Non-pigmented ciliary epithelial cell (primary cell): ENCODE measurements around the gene UNC93A.
"Not testable (repeated sequence)": the region's sequence is repeated elsewhere in the genome, so short reads cannot be mapped to it uniquely, and the experiment has no call there.

ENCODE experiments used
- DNase-seq: peaks from one replicate; pipeline ENCODE4 v3.0.0-alpha.2; 2010; ENCODE audit warnings: low read depth

UNC93A gene

GRCh38 chr6:167270499-167271311 is 20.4 kb upstream of the UNC93A start:
- no peak for DNase-seq

DNA sequence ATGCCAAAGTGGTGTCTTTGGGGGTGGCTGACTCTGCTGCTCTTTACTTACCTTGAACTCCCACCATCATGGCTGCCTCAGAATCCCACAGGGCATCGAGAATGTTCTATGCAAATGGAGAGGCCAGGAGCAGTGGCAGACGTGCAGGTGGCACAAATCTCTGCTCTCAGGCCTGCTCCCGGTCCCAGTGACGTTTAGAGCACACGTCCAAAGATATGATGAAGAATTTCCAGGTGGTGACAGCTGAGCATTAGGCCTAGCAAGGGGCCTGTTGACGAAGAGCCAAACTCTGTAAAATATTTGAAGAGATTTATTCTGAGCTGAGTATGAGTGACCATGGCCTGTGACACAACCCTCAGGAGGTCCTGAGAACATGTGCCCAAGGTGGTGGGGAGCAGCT is 19.0 kb upstream of the UNC93A start:
- DNase-seq, result no peak

DNA sequence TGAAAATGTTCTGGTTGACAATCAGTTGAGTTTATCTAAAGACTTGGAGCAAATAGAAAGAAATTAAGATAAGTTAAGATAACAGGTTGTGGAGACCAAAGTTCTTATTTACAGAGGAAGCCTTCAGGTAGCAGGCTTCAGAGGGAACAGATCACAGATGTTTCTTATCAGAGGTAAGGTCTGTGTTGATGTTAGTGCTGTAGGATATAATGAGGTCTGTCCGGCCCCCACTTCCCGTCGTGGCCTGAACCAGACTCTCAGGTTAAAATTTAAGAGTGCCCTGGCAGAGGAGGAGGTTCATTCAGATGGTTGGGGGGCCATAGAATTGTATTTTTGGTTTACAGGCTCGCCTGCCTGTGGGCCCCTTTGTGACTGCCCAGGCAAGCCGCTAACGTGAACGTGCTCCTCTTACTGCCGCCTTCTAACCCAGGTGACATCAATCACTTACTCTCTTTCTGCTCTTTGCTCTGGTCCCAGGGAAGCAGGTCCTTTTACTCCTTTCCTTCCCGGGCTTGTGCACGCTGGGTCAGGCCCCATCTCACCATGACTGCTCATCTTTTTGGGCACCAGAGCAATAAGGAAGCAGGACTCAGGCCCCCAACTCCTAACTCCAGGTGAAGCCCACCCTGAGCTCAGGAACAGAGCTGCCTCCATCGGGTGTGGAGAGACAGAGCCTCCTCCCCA is 18.3 kb upstream of the UNC93A start:
- DNase-seq, result no peak

DNA sequence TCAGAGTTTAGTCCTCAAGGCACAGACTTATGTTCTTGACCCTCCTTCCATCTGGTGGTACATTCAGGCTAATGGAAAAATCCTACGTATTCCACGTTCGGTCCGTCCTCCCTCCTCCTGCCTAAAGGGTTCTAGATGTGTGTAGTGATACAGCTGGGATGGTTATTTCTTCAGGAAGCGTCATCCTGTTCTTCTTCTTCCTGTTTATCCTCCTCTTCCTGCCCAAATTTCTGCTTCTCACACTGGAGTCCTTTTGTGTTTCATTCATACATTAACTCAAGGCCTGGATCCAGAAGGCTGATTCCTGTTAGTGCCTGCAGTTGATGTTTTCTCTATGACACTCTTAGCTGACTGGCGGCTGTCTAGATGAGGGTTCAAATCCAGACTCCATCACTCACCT is 16.8 kb upstream of the UNC93A start:
- DNase-seq, result no peak

- no peak for DNase-seq
Measured at GRCh38 chr6:167275001-167275400, 16.1 kb upstream of the UNC93A start.

DNA sequence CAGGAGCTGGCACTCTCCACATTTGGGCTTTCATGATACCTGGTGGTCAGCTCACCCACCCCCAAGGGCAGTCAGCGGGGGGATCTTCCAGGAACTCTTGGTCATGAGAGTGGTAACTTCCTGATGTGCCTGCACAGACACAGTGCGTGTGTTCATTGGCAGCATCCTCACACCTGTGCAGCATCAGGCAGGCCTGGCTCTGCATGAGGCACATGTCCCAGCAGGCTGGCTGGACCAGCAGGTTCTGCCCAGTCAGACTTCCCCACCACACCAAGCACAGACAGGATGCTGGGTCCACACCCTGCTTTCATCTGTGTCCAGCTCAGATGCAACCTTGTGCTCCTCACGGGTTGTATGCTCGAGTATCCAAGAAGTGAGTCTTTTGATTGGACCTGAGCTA is 15.7 kb upstream of the UNC93A start:
- no peak for DNase-seq

DNA sequence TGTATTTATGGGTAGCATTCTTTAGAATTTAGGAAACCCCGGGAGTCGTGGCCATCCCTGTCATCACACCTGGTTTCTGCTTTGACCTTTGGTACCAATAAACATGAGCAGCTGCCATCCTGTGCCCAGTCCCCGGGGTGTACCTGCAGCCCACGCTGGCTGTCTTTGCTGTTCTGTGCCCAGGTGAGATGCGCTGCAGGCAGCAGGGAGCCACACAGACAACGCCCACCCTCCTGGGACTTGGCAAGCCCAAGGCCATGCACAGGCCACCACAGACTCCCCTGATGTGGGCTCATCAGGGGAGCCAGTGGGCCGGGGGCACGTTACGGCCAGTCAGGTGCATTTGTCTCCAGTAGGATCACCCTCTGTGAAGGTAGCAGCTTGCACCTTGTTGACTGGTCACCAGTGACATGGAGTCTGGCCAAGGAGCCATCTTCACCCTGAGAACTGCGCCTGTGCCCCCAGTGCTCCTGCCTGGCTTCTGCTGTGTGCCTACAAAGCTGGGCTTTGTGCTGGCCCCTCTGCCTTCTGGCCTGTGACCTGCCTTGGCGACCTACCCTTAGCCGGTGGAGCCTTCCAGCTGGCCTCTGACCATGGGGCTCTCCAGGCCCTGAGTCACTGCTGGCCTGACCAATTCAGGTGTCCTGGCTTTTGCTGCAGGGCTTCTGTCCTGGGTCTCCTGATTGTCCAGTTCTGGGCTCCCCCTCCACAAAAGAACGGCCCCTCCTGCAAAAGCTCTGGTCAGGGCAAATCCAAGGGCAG is 14.2 kb upstream of the UNC93A start:
- DNase-seq, result no peak

GRCh38 chr6:167278173-167278940 is 12.8 kb upstream of the UNC93A start:
- DNase-seq, result not testable (repeated sequence)

GRCh38 chr6:167279766-167280446 is 11.2 kb upstream of the UNC93A start:
- DNase-seq, result no peak

DNA sequence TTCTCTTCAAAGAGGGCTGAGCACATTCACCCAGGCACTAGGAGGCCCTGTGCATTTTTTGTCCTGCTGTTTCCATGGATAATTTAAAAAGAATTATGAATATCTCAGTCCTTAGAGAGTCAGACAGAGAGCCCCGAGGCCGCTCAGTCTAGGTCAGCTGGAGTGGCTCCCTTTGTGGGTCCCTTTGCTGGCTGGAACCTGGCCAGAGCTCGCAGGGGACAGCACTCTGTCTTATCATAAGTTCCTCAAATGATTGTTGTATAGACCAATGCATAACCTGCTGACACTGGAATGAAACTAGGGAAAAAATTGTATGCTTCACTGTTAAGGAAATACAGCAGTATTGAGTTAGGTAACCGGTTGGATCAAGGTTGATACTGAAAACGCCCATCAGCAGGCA is 10.6 kb upstream of the UNC93A start:
- DNase-seq, result not testable (repeated sequence)

DNA sequence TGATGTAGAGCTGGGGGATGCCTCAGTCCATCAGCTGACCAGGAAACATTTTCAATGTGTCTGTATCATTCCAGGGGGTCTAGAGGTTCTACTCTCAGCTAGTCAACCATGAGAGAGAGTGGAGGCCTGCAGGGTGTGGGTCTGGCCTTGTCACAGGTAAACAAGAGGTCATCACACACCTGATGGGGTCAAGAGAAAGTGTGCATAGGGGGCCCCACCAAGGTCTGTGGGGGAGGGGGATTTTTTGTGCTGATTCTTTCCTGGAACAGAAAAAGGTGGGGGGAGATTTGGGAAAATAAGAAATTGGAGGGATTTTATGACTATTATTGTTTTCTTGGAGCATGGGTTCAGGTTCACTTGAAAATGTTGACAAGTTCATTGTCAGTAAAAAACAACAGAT is 8.9 kb upstream of the UNC93A start:
- no peak for DNase-seq

DNA sequence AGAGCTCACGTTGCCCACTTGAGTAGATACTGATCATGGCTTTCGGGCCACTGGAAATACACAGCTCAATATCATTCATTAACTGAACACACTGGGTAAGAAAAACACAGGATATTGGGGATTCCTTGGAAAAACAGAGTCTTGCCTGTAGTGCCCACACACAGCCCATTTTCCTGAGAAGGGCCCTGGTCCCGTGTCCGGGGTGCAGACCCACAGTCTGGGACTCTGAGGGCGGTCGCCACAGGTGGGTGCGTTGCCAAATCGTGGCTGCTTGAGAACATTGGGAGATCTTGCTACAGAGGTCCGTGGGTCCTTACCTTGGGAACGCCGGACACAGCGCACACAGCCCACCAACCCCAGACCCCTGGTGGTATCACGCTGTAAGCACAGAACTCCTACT is 6.5 kb upstream of the UNC93A start:
- DNase-seq, result not testable (repeated sequence)

GRCh38 chr6:167285077-167285770 is 5.9 kb upstream of the UNC93A start:
- no peak for DNase-seq

DNA sequence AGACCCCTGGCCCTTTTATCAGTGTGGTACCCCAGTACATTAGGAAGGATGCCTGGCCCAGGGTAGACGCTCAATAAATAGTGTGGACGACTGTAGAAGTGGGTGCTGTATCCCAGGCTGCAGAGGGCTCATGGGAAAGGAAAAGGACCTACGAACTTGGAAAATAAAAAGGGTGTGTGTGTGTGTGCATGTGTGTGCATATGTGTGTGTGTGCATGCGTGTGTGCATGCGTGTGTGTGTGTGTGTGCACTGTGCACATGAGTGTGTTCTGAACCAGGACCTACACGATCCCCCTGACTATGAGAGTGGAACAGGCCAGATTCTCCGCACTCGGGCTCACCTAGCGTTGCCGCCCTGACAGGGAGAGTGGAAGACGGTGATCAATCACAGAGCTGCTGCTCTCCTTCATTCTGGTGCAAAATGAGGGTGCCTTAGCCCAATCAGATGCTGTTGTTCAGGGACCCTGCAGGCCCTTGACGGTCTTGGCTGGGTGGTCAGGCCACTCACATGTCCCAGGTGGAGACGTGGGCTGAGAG is 3.5 kb upstream of the UNC93A start:
- DNase-seq, result no peak

DNA sequence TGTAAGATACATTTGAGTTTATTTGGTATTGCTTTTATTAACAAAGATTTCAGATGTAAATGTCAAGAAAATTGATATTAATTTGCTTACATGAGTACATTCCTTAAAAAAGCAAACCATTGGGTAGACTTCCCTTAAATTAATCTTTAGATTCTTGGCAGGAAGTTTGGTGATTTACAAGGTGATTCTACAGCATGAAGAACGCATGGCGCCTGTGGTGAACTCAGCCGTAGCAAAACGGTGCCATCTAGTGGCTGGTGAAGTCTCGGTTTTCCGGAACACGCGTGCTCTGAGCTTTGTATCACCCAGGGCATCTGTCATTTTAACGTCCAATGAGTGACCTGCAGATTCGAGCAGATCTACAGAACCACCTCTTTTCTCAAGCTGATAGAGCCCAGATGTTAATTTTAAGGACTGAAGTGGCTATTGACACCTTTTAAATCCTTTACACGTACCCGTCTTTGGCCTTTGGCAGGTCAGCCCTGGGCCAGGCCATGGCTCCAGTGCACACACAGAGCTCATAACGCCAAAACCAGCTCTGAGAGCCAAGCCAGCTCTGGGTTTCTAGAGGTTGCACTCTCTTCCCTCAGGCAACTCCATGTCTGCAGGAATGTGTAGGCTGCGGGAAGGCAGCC is 2.4 kb upstream of the UNC93A start:
- DNase-seq, result peak; percentile 1

DNA sequence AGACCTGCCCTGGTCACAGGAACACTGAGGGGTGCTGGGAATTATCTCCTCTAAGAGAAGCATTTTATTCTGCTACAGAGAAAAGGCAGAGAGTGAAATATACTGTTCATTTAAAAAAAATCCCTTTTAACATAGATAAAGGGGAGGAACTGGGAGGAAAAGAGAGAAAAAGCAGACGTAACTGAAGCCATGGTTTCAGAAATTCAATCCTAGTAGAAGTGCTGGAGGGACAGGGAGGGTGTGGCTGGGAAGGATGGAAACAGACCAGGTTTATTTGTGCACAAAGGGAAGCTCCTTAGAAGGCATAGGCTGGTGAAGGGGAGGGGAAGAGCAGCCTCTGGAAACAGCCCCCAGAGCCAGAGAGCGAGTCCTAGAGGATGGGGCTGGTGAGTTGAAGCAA is 1.8 kb upstream of the UNC93A start:
- not testable (repeated sequence) for DNase-seq

DNA sequence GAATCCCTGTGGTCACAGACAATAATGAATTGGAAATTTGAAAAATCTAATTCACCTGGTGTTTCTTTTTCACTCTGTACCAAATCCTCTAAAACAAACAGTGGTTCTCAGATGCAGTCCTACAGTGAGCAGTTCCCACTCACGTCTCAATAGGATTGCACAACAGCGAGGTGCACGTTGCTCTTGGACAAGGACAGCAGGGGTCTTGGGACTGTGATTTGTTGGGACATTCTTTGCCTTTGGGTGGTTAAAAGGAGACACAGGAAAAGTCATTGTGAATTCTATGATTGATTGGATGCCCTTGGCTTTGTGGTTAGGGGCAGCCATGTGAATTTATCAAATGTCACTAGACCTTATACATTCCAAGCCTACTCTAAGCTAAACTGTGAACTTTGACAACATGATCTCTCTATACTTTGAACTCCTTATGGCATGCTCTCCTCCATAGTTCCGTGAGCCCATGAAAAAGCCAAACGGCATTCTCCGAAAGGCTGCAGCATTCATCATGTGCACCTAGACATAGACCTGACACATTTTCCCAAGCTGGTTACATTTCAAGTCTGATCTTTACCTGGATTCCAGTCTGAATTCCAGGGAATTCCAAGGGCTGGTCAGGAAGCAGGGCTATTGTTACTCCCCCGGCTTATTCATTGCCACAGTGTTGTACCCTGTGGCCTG is 647 bp downstream of the UNC93A start:
- no peak for DNase-seq

- DNase-seq, result no peak
Measured at GRCh38 chr6:167292301-167293087, 1.4 kb downstream of the UNC93A start.
